Endothelial cell of umbilical vein (primary cell): ENCODE measurements around the gene HIVEP3. TPM values are rescaled to one million over a fixed set of nuclear protein-coding genes. Genes with fewer than 3 reads are reported as not detected.
A peak's percentile ranks its signal among the peaks of the same experiment; 100 is the strongest.

ENCODE experiments used
- BruUV-seq: library from RNA; stranded (reverse); fragments of 400-500 nt; replicated peaks from 2 replicates; lab custom pipeline; 2021; lab: Mats Ljungman, UMichigan
- CTCF ChIA-PET: fragments of 300-600, 350-600 bp; sonication (Branson Sonifier 250); formaldehyde crosslinking; loops from one replicate; lab custom pipeline; 2021; ENCODE audit warnings: antibody characterized with exemption, inconsistent platforms; lab: Charles Lee
- POLR2A ChIA-PET: fragments of 300-600, 350-600 bp; sonication (Branson Sonifier 250); formaldehyde crosslinking; loops from one replicate; lab custom pipeline; 2021; ENCODE audit warnings: antibody characterized with exemption, inconsistent platforms; lab: Charles Lee
- DNase-seq: peaks from one replicate; pipeline ENCODE4 v3.0.0-alpha.2; 2011; ENCODE audit warnings: low read depth, low spot score
- FAIRE-seq: peaks from 2 replicates; lab custom pipeline; 2011; peaks lifted over from hg19 to GRCh38; lab: Jason Lieb, UNC
- H2AFZ ChIP-seq: 2 replicates; pipeline ENCODE4 v1.6.0; 2012; ENCODE audit warnings: low read depth, low read length, control low read depth, inconsistent platforms
- H3K27ac ChIP-seq: 2 replicates; pipeline ENCODE4 v1.5.1; 2011; ENCODE audit warnings: low read depth, mild to moderate bottlenecking, control low read depth, low read length, moderate library complexity; ENCODE audit not compliant: insufficient read depth
- H3K27me3 ChIP-seq, 2 experiments: 2 replicates each; pipeline versions ENCODE4 v1.6.0 to v1.6.1; 2011; ENCODE audit warnings: low read length in 2 of 2, mixed read lengths in 1 of 2; ENCODE audit not compliant: control insufficient read depth in 2 of 2, insufficient read depth in 2 of 2
- H3K36me3 ChIP-seq, 2 experiments: 2 replicates in 1 of 2; 3 replicates in 1 of 2; pipeline ENCODE4 v1.5.1; 2011; ENCODE audit warnings: low read length in 2 of 2, mild to moderate bottlenecking in 1 of 2, moderate library complexity in 1 of 2; ENCODE audit not compliant: control insufficient read depth in 2 of 2, insufficient read depth in 2 of 2; ENCODE audit errors: extremely low read depth in 1 of 2
- H3K4me1 ChIP-seq: 3 replicates; pipeline ENCODE4 v1.5.1; 2011; ENCODE audit warnings: mild to moderate bottlenecking, low read length; ENCODE audit not compliant: control insufficient read depth, insufficient read depth; ENCODE audit errors: extremely low read depth
- H3K4me2 ChIP-seq: 2 replicates; pipeline ENCODE4 v1.6.1; 2011; ENCODE audit warnings: low read length, control low read depth, mixed read lengths; ENCODE audit not compliant: insufficient read depth
- H3K4me3 ChIP-seq, 3 experiments: fragments of 200-600 bp in 1 of 3; sonication (generic), shearing (Covaris generic) in 1 of 3; replicated peaks in 1 of 3; 2 replicates each; pipeline ENCODE4 v1.5.1; 2011 to 2016; ENCODE audit warnings: control low read depth in 3 of 3, low read length in 3 of 3, mild to moderate bottlenecking in 2 of 3, inconsistent platforms in 1 of 3, low read depth in 1 of 3, moderate library complexity in 1 of 3; ENCODE audit not compliant: insufficient read depth in 1 of 3
- H3K79me2 ChIP-seq: 2 replicates; pipeline ENCODE4 v1.6.0; 2012; ENCODE audit warnings: low read length, inconsistent platforms; ENCODE audit not compliant: control insufficient read depth, insufficient read depth
- H3K9ac ChIP-seq: replicated peaks from 2 replicates; pipeline ENCODE3; 2011; ENCODE audit warnings: low read length, control low read depth; ENCODE audit not compliant: insufficient read depth; ENCODE audit errors: extremely low read depth
- H3K9me1 ChIP-seq: replicated peaks from 3 replicates; pipeline ENCODE4 v1.6.0; 2011; ENCODE audit warnings: mild to moderate bottlenecking, low read length; ENCODE audit not compliant: control insufficient read depth, insufficient read depth; ENCODE audit errors: extremely low read depth
- H3K9me3 ChIP-seq: replicated peaks from 2 replicates; pipeline ENCODE4 v1.5.1; 2012; ENCODE audit warnings: low read length, inconsistent platforms; ENCODE audit not compliant: control insufficient read depth, insufficient read depth
- H4K20me1 ChIP-seq: replicated peaks from 2 replicates; pipeline ENCODE3; 2011; ENCODE audit warnings: mild to moderate bottlenecking, low read length; ENCODE audit not compliant: control insufficient read depth, insufficient read depth; ENCODE audit errors: extremely low read depth
- EZH2 ChIP-seq: IDR thresholded peaks from 2 replicates; pipeline ENCODE4 v1.6.1; 2012; ENCODE audit warnings: borderline replicate concordance, low read depth, mild to moderate bottlenecking, moderate library complexity, low read length, inconsistent platforms; ENCODE audit not compliant: severe bottlenecking
- GATA2 ChIP-seq: IDR thresholded peaks from 2 replicates; pipeline ENCODE4 v1.7.0; 2011; ENCODE audit warnings: low read depth, mild to moderate bottlenecking, moderate library complexity, mixed read lengths, low read length; ENCODE audit not compliant: insufficient read length, insufficient read depth
- JUN ChIP-seq: IDR thresholded peaks from 2 replicates; pipeline ENCODE4 v1.6.1; 2011; ENCODE audit warnings: borderline replicate concordance, low read depth; ENCODE audit not compliant: insufficient read length, insufficient read depth
- MAX ChIP-seq: IDR thresholded peaks from 2 replicates; pipeline ENCODE4 v1.6.1; 2011; ENCODE audit not compliant: insufficient read depth, insufficient read length
- MYC ChIP-seq: IDR thresholded peaks from one replicate; pipeline ENCODE4 v1.6.1; 2011; ENCODE audit warnings: mild to moderate bottlenecking, low read depth, low read length
- POLR2AphosphoS5 ChIP-seq: IDR thresholded peaks from 2 replicates; pipeline ENCODE4 v1.6.1; 2012; ENCODE audit warnings: low read depth, mild to moderate bottlenecking, control low read depth, low read length, moderate library complexity; ENCODE audit not compliant: insufficient read depth
- dilution Hi-C: fragments of 300-500 bp; cut with MboI; formaldehyde crosslinking; loops from one replicate; pipeline ENCODE4 v1.15.0; 2019; ENCODE audit warnings: low sequenced_read_pairs; ENCODE audit not compliant: extremely low pct_ligation_motif_present
- intact Hi-C: fragments of 100-400 bp; cut with micrococcal nuclease; formaldehyde crosslinking; loops from one replicate; pipeline ENCODE4 v1.10.0; 2022
- polyA plus RNA-seq, 4 experiments: library from polyadenylated mRNA; depleted of rRNA in 3 of 4; stranded (reverse) in 3 of 4; unstranded in 1 of 4; fragments of >200 nt; gene quantifications; 2 replicates each; pipeline versions ENCODE4 v1.2.1 to v1.2.3, GENCODE V29; 2011 to 2012; ENCODE audit warnings: missing spikeins in 1 of 4
- total RNA-seq: library from RNA; stranded (reverse); gene quantifications from 2 replicates; pipeline ENCODE4 v1.2.3, GENCODE V29; 2021
- TF ChIP-seq, protein P1 (sequence below), 2 donors: IDR thresholded peaks; 1 replicate in 1 of 2; 2 replicates in 1 of 2; pipeline ENCODE4 v1.5.1; 2011; ENCODE audit warnings: low read length in 2 of 2, mild to moderate bottlenecking in 2 of 2, moderate library complexity in 2 of 2, control low read depth in 1 of 2, inconsistent platforms in 1 of 2, low read depth in 1 of 2; ENCODE audit not compliant: insufficient read depth in 1 of 2; ENCODE audit errors: extremely low read depth in 1 of 2

Gene HIVEP3
- total and polyA plus RNA-seq, 2 donors (not counting 3 experiments of a cell fraction or from before 2014, with no cell fraction given): 3.4 to 4.0 TPM

DNA sequence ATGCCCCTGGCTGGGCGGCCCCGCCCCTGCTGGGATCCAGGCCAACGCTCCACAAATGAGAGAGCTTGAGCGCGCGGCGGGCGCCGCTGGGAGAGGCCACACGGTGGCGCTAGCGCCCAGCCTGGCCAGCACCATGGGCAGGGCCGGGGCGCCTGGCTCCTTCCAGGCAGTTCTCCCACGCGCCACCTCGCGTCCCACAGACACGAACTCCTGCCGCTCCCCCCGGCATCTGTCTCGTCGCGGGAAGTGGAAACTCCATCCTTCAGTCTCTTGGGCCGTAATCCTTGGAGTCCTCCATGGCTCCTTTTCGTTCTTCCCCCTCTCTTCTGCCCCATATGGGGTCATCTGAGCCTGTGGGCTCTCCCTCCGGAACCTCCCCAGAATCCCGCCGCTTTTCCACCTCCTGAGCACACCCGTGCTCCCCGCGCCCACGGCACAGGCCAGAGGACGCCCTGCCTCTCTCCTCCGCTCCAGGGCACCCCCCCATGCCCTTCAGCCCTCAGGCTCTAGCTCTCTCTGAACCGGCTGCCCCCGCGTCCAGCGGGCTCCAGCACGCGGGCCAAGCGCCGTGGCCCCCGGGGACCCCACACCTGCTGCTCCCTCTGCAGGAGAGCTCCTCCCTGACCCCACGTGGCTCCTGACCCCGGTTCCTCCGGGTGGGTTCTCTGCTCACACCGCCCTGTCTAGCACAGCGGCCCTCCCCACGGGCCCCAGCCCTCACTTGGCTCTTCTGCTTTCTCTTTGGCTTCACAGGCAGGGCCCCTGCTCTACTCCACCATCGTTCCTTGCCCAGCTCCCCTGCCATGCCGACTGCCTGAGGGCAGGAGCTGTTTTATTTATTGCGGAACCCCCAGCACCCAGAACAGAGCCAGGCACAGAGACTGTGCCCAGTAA is 402.3 kb downstream of the HIVEP3 start:
- peak; percentile 90 for FAIRE-seq

More for the DNA sequence above, 402.3 kb downstream of the HIVEP3 start:
- H3K9me3 ChIP-seq: no peaks in the 10 kb centered on the region
- no peaks in the 10 kb centered on the region for H3K9me1 ChIP-seq
- peak overlapping the region; percentile 34 for H3K9ac ChIP-seq
- H3K4me1 ChIP-seq: peaks cover 4% of the 10 kb centered on the region
- no TSS peak for BruUV-seq
- H3K27ac ChIP-seq: no peak overlapping the region
- H2AFZ ChIP-seq: peak overlapping the region; percentile 96
- ChIA-PET CTCF (interaction anchor here (0.6 to 3.3 kb wide), 42 partner anchors 8 to 697 kb away, joined by 3 to 33 read pairs (median 4); no protein-coding TSS in a partner anchor), POLR2A (interaction anchor here (1.3 kb wide), 1 partner anchor 20 kb away, joined by 3 read pairs; no protein-coding TSS in a partner anchor)
- intact Hi-C loops (loop anchor here (1.0 to 2.0 kb wide), 5 partner anchors 20 to 279 kb away; no protein-coding TSS in a partner anchor), dilution Hi-C loops (no loop called here)
- no peak for TF ChIP-seq JUN
- TF ChIP-seq MAX: peak; percentile 14
- TF ChIP-seq MYC: no peak
- TF ChIP-seq POLR2AphosphoS5: peak; percentile 53
- TF ChIP-seq, protein P1, sequence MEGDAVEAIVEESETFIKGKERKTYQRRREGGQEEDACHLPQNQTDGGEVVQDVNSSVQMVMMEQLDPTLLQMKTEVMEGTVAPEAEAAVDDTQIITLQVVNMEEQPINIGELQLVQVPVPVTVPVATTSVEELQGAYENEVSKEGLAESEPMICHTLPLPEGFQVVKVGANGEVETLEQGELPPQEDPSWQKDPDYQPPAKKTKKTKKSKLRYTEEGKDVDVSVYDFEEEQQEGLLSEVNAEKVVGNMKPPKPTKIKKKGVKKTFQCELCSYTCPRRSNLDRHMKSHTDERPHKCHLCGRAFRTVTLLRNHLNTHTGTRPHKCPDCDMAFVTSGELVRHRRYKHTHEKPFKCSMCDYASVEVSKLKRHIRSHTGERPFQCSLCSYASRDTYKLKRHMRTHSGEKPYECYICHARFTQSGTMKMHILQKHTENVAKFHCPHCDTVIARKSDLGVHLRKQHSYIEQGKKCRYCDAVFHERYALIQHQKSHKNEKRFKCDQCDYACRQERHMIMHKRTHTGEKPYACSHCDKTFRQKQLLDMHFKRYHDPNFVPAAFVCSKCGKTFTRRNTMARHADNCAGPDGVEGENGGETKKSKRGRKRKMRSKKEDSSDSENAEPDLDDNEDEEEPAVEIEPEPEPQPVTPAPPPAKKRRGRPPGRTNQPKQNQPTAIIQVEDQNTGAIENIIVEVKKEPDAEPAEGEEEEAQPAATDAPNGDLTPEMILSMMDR (IDR thresholded peaks at IDR 0.05; ENCODE audit: extremely low read depth in 1 of 2, insufficient read depth in 1 of 2, low read depth in 1 of 2, low read length in 2 of 2): peak; percentile 94 to 99
- no peak for TF ChIP-seq GATA2
- no peak for TF ChIP-seq EZH2
- no peaks in the 10 kb centered on the region for H3K36me3 ChIP-seq
- H3K4me3 ChIP-seq: peak overlapping the region in 2 of 3 experiments; percentile 13 to 14
- H4K20me1 ChIP-seq: no peaks in the 10 kb centered on the region
- peak; percentile 91 for DNase-seq
- H3K79me2 ChIP-seq: no peaks in the 10 kb centered on the region
- peak overlapping the region; percentile 76 for H3K4me2 ChIP-seq
- no peaks in the 10 kb centered on the region for H3K27me3 ChIP-seq
